ENCODE data around the gene CASP8. TPM values are rescaled to one million over a fixed set of nuclear protein-coding genes. Genes with fewer than 3 reads are reported as not detected.

Gene CASP8
- total RNA-seq, 1 experiment from 2014 or later = 34.8 TPM

DNA sequence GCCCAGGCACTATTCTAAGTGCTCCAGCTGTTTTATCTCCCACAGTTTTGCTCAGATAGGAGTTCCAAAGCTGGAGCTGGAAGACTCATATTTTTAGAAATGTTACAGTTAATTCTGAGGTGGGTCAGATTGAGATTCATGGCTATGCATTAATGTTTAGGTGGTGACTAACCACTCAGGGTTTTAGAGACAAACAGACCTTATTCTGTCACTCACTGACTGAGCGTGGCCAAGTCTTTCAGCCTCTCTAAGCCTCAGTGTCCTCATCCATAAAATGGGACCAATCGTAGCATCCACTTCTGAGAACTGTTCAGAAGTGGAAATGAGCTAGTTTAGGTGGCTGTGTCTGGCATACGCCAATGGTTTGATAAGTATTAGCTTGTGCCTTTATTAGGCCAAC lies 4.3 kb upstream of the CASP8 start:
- no peak for ATAC-seq
- Histone ChIP-seq H3K9me3 (ENCODE audit: control insufficient read depth, insufficient read depth, low read depth, low read length) (no peaks in the 10 kb centered on the region), H3K4me1 (ENCODE audit: control insufficient read depth, insufficient read depth, low read length) (peaks cover 55% of the 10 kb centered on the region), H3K27me3 (ENCODE audit: control insufficient read depth, insufficient read depth, low read length) (no peaks in the 10 kb centered on the region), H3K4me3 (ENCODE audit: low read depth in 2 of 2, low read length in 2 of 2) (no peak overlapping the region), H3K36me3 (ENCODE audit: control insufficient read depth, insufficient read depth, low read length) (no peaks in the 10 kb centered on the region), H3K27ac (ENCODE audit: low read length) (peak overlapping the region; percentile 100)
- no peak for TF ChIP-seq REST (IDR thresholded peaks at IDR 0.05; ENCODE audit: insufficient read depth in 1 of 2, low read depth in 2 of 2, low read length in 1 of 2)
- TF ChIP-seq, protein P1, sequence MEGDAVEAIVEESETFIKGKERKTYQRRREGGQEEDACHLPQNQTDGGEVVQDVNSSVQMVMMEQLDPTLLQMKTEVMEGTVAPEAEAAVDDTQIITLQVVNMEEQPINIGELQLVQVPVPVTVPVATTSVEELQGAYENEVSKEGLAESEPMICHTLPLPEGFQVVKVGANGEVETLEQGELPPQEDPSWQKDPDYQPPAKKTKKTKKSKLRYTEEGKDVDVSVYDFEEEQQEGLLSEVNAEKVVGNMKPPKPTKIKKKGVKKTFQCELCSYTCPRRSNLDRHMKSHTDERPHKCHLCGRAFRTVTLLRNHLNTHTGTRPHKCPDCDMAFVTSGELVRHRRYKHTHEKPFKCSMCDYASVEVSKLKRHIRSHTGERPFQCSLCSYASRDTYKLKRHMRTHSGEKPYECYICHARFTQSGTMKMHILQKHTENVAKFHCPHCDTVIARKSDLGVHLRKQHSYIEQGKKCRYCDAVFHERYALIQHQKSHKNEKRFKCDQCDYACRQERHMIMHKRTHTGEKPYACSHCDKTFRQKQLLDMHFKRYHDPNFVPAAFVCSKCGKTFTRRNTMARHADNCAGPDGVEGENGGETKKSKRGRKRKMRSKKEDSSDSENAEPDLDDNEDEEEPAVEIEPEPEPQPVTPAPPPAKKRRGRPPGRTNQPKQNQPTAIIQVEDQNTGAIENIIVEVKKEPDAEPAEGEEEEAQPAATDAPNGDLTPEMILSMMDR (IDR thresholded peaks at IDR 0.05) = no peak
- no peak for TF ChIP-seq POLR2AphosphoS5 (IDR thresholded peaks at IDR 0.05; ENCODE audit: low read depth, low read length)
- no peak for TF ChIP-seq TCF7L2 (IDR thresholded peaks at IDR 0.05; ENCODE audit: low read depth, low read length)
- no peak for TF ChIP-seq SIN3A (IDR thresholded peaks at IDR 0.05; ENCODE audit: borderline replicate concordance, insufficient read depth, low read depth, low read length)
- in situ Hi-C loops (cut with HindIII; ENCODE audit: low pct_unique_long_range_greater_than_20kb, low sequenced_read_pairs) (no loop called here), intact Hi-C loops (cut with micrococcal nuclease; ENCODE audit: unreplicated experiment) (no loop called here)
- DNase-seq (ENCODE audit: low read depth, low spot score) = no peak
- ChIA-PET CTCF (no interaction called here), POLR2A (interaction anchor here (0.9 kb wide), 1 partner anchor 24 kb away, joined by 4 read pairs; no protein-coding TSS in a partner anchor)
- no TSS peak for BruUV-seq (replicated peaks)

DNA sequence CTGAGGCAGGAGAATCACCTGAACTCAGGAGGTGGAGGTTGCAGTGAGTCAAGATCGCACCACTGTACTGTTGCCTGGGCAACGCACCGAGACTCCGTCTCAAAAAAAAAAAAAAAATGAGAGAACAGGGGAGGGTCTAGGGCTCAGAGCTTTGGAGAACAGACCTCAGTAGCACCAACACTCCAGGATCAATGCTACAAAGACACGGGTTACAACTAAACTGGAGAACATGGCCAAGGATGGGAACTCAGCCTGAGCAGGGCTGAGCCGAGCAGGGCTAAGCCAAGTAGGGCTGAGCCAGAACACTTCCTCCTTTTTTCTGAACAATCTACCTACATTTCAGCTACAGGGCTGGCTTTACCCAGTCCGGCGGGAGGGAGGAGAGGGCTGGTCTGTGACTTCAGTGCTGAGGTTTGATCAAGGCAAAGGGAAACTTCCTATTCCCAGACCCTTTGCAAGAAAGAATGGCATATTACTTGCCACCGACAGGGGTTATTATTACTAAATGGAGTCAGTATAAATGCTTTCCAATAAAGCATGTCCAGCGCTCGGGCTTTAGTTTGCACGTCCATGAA lies 2.9 kb upstream of the CASP8 start:
- Histone ChIP-seq H3K9me3 (ENCODE audit: control insufficient read depth, insufficient read depth, low read depth, low read length) (no peaks in the 10 kb centered on the region), H3K4me3 (ENCODE audit: low read depth in 2 of 2, low read length in 2 of 2) (peak overlapping the region; percentile 49 to 56), H3K36me3 (ENCODE audit: control insufficient read depth, insufficient read depth, low read length) (no peaks in the 10 kb centered on the region), H3K27me3 (ENCODE audit: control insufficient read depth, insufficient read depth, low read length) (no peaks in the 10 kb centered on the region), H3K27ac (ENCODE audit: low read length) (peak overlapping the region; percentile 100), H3K4me1 (ENCODE audit: control insufficient read depth, insufficient read depth, low read length) (peaks cover 63% of the 10 kb centered on the region)
- no peak for TF ChIP-seq POLR2AphosphoS5 (IDR thresholded peaks at IDR 0.05; ENCODE audit: low read depth, low read length)
- TF ChIP-seq TCF7L2 (IDR thresholded peaks at IDR 0.05; ENCODE audit: low read depth, low read length) = no peak
- no peak for TF ChIP-seq SIN3A (IDR thresholded peaks at IDR 0.05; ENCODE audit: borderline replicate concordance, insufficient read depth, low read depth, low read length)
- TF ChIP-seq, protein P1 (IDR thresholded peaks at IDR 0.05) = no peak
- no peak for TF ChIP-seq REST (IDR thresholded peaks at IDR 0.05; ENCODE audit: insufficient read depth in 1 of 2, low read depth in 2 of 2, low read length in 1 of 2)
- in situ Hi-C loops (cut with HindIII; ENCODE audit: low pct_unique_long_range_greater_than_20kb, low sequenced_read_pairs) = no loop called here
- intact Hi-C loops (cut with micrococcal nuclease; ENCODE audit: unreplicated experiment) = no loop called here
- ATAC-seq = peak; percentile 31
- no TSS peak for BruUV-seq (replicated peaks)
- DNase-seq (ENCODE audit: low read depth, low spot score) = no peak
- ChIA-PET CTCF (no interaction called here), POLR2A (no interaction called here)

All from Panc1 (cell line).